HG03439 (cell line): ENCODE data around the gene TBC1D16.

Experiments used
- ATAC-seq: cut with Tn5 transposase; IDR thresholded peaks from one replicate; pipeline ENCODE4 v1.9.1; 2021; ENCODE audit warnings: mild to moderate bottlenecking, moderate library complexity; ENCODE audit not compliant: unreplicated experiment

TBC1D16 gene

DNA sequence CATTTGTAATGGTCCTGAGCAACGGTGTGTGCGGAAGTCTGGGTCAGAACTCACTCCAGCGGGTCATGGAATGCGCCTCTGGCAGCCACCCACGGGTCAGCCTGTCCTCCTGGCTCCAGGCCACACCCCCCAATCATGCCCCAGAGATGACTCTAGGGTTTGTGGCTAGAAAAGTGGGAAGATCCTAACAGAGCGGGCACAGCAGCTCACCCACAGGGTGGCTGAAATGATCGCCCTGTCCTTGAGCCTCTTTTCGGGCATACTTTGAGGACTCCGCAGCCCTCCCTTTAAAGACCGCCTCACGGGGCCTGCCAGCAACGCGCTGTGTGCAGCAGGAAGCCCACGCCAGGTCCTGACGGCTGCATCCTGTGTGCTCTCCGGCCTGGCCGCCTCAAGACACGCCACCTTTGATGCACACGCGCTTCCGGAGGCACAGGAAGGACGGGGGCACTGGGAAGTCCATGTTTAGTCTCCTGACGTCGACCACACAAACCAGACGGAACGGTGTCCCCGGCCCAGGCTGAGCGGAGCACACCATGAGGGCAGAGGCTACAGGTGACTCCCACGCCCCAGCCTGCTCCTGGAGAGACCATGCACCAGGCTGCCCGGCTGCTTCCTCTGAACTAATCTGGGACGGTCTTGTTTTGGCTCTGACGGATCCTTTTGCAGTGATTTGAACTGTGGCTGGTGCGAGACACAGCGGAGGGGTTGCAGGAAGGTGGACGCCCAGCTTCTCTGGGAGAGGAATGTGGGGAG, 92.9 kb downstream of the TBC1D16 start:
- ATAC-seq, result no peak

DNA sequence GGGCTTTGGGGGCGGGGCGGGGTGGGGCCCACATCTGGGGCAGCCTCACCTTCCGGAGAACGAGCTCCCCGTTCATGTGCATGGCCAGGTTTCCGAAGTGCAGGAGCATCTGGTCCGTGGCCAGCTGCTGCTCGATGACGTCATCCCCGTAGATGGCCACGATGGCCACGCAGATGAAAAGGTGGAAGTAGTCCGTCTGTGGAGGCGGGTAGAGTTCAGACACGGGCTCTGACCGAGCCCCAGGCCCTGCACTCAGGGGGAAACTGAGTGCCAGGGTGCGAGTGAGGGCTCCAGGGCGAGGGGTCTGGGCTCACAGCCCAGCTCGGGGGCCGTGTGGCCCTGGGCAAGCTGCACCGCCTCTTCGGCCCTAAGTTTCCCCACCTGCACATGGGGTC, 93.7 kb downstream of the TBC1D16 start:
- ATAC-seq, result no peak

DNA sequence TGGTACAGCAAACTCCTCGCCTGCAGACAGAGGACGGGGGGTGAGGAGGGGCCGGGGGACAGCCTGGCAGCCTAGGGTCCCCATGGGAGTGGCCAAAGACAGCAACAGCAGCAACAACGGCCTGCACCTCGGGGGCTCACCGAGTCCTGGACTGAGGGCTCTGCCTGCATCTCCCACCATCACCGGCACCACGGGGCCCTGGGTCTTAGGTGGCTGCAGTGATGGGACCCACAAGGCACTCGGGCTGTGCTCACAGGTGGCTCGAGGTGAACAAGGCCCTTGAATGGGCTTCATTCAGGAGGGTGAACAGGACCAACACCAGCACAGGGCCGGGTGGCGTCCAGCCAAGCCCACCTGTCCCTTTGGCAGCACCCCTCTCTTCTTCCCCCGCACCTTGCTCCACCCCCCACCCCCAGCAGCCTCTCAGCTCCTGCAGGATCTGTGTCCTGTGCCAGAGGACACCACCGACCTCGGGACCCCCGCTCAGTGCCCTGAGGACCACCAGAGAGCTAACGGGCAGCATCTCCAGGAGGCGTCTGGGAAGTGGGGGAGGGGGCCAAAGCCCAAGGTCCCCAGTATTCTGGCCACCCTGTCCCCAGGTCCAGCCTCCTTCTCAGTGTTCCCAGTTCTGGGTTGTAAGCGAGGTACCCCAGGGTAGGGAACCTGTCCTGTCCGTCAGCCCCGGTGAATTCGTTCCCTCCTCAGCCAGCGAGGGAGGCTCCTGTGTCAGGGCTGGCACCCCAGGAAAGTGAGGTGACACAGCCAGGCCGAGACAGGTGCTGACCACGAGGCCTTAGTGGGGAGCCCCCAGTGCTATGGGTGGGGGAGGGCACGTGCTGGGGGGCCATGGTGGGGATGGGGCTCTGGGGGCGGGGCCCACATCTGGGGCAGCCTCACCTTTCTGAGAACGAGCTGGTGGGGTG, 94.3 kb downstream of the TBC1D16 start:
- ATAC-seq, result no peak

DNA sequence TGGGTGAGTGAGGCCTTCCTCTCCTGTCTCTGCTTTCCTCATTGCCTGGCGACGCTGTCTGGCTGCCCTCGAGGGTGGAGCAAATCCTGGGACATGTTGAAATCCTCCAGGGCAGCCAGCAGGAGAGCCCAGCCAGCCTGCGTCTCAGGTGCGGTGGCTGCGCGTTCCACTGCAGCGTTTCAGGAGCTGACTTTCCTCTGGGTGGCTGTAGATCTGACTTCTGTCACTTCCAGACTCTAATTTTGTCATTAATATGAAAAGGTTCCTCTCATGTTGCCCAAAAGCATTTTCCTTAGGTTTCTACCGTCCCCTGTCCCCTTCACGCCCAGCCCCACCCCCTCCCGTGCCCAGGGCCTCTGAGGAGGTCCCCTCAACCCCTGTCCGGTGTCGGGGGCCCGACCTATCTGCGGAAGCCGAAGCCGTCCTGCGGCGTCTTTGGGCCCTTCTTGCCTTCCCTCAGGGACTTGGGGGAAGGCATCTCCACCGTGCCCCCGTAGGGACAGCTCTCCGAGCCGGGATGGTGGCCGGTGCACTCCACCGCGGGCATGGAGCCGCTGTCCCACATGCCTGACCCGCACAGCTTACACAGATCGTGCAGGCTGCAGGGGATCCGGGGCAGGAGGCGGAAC, 95.1 kb downstream of the TBC1D16 start:
- ATAC-seq, result no peak

DNA sequence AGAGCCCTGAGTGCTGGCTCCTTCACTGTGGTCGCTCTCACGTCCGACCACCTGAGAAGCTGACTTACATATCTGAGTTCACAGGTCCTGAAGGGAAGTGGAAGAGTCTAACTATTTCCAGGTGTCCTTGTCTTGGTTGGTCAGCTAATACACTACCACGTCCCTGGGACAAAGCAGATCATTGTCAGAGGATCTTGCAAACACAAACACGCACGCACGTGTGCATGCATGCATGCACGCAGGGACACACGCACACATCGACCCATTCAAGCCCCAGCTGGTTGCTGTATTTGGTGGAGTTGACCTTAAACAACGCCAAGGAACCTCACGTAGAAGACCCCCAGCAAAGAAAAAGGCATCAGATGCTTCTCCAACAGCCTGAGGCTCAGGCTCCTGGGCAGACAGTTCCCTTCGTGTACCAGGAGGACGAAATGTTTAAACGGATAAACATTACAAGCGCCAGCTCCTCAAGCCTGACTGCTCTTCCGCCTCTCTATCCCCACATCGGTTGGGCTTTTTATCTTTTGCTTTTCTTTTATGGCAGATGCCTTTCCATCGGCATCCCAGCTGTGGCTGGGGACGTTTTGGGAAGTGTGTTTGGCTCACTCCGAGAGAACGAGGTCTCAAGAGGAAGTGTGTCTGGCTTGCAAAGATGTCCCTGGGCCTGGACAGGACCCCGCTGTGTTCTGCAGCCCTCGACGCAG, 95.8 kb downstream of the TBC1D16 start:
- ATAC-seq, result no peak

DNA sequence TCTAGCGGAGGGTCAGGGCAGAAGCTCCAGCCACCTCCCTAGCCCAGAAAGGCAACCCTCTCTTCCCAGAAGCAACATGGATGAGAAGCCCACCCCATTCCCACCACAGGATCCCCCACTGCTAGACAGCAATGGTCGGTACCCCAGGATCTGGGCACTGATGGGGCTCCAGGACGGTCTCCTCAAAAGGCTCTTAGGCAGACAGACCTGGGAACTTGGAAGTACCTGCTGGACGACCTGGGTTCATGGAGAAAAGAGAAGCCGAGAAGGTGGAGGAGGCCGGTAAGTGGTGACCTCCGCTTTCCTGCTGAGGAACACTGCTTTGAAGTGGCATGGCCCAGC, 96.6 kb downstream of the TBC1D16 start:
- ATAC-seq, result no peak

DNA sequence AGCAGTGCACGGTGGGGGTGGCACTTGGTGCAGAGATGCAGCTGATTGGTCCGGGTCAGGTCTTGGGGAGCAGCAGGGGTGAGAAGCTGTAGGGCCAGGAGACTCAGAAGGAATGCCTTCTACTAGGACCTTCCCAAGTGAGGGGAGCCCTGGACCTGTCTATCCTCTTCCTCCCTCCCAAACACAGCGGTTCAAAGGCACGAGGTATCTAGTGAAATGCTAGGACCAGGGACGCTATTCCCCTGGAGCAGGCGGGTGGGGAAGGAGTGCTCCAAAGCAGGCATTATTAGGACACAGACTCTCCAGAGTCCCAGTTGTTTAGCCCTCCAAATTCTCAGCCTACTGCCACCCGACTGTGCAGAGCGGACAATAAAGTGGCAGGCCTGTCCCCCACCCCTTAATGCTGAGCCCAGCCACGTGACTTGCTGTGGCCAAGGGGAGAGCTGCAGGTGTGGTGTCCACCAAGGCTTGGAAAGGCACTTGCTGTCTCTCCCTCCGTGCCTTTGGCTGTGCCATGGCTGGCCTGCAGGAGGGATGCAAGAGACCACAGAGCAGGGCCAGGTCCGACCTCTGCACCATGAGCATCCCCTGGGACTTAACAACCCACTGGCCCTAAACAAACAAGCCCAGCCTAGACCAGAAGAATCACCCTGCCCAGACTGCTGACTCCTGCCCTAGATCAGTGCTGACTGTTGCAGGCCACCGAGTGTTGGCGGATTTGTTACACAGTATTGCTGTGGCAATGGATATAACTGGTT, 97.2 kb downstream of the TBC1D16 start:
- no peak for ATAC-seq

DNA sequence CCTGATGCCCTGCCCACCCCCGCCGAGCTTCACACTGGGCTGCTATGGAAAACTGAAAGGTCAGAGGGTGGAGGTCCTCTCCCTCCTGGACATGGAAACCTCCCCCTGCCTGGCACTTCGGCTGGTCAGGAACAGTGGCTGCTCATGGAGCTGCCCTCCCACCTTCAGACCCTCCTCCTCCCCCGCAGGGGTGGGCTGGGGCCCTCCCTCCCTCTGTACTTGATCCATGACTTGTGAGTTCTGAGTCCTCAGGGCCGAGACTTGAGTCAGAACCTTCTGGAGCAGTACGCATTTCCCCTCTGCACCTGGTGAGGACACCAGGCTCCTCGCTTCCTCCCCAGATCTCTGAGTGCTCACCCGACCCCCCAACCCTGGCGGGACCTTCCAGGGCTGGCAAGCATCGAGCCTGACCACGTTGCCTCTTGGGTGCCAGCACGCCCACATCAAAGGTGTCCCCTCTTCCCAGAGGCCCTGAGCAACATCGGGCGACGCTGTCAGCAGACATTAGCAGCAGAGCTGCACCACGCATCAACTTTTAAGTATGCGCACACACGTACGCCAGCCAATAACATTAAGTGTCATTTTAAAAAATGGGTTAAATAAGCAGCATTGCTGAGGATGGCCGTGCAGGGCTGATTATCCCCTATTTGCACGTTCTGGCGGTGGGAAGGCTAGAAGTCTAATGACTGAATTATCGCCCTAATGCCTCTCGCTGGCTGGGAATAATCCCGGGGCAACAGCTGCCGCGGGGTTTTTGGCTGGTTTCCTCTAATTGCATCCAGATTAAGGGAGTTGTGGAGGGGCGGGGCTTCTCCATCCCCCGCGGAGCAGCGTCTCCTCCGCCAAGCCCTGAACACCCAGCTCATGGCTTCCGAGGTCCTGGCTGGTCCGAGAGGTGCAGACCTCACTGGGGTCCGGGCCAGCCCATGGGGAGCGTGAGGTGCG, 98.0 kb downstream of the TBC1D16 start:
- ATAC-seq, result no peak

DNA sequence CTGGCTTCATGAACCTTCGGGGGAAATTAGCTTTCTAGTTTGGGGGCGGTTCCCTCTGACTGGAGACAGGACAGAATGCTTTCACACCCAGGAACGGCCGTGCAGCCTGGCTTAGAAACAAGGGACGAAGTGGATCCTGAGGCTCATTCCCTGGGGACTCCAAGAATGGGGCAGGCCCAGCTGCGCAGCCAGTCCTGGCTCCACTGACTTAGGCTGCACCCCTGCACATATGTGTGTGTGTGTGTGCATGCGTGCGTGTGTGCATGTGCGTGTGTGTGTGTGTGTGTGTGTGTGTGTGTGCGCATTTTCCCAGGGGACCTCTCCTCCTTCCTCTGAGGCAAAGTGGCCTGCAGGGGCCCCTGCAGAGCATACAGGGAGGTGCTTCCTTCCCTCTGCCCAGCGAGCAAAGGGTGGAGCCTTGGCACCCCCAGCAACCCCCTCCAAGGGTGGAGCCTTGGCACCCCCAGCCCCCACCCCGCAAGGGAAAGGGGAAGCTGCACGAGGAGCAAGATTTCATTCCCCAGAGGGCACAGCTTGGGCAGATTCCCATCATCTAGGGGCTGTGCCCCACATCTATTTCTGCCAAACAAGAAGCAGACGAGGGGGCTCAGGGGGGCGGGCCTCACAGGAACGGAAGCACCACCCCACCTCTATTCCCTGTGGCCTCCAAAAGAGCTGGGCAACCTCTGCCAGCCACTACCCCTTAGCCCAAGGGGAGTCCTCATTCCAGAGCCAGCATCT, 98.9 kb downstream of the TBC1D16 start:
- ATAC-seq, result no peak

DNA sequence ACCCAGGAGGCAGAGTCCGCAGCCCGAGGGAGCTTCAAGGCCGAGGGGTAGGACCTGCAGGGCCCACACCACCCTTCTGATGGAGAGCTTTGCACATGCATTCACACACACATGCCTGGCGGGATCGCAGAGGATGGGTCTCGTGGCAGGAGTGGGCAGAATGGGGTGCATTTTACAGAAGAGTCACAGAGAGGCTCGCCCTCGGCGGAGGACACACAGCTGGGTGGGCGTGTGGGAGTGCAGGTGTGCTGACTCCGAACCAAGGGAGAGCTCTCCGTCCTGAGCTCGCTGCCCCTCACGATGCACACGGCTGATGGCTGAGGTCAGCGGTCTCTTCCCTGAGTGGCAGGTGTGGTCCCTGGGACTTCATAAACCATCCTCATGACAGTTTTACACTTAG, 99.6 kb downstream of the TBC1D16 start:
- ATAC-seq, result no peak

DNA sequence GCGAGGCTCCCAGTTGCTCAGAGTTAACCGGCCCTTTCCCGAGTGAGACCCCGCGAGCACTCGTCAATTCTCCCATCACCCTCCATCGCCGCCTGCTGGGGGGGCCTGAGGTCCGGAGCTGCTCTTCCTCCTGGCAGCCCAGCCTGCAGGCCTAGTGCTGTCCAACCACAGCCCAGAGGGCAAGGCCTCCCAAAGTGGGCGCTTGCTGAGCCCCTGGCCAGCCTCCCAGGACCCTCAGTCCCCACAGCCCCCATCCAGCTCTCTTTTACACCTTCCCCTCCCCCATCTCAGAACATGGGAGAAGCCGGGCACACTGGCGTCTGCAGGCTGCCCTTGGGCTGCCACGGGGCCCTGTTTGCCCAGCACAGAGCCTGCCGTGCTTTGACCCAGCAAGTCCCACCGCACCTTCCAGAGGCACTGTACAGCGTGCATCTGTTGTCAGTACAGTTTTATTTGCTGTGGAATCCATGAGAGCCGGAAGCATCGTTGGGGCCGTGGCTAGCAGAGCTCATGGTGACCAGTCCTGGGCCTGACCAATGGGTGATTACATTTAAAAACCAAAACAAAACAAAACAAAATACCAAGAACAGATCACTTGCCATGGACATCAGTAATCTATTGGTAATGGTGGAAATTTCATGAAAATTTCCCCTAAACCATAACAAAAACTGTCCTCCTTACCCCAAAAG, 100.3 kb downstream of the TBC1D16 start:
- no peak for ATAC-seq

DNA sequence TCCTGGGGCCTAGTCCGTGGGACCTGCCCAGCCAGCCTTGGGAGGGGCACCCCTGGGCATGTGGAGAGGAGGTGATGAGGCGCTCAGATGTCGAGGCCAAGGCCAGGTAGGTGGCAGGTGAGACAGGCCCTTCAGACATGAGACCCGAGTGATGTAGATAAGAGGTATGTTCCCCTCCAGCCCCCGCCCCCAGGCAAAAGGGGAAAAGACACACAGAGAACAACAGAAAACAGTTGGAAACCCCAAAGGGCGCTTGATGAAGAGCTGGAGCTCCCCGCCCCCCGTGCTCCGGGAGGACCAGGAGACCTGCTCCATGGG, 101.1 kb downstream of the TBC1D16 start:
- ATAC-seq, result no peak

DNA sequence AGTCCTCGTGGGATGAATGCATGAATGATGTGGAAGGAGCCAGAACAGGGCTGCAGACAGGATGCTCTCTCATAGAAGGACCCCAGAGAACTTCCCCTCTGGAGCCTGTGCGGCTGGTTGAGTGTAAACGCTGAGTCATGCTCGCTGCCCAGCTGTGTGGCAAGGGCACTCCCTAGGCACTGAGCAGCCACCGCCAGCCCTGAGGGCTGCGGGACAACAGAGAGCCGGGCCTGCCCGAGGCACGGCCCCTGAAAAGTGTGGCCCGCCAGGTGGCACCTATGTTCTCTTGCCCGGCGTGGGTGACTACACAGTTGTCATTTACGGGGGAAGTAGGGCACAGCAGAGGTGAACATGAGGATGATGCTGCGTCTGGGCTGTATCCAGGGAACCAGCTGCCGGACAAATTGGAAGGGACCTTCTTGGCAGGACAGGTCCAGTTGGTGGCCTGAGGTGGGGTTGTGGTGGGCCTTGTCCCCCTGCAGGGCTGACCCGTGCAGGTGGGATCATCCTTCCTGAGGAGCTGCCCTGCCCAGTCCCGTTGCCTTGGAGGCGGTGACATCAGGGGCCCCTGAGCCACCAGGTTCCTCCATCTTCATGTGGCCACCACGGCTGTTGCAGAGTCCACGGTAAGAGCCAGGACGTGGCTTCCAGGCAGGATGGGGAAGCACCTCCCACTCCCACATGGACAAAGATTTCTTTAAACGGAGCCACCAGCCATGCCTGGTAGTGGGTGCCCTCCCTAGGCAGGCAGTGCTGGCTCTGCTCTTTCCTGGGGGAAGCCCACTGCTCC, 101.6 kb downstream of the TBC1D16 start:
- ATAC-seq, result no peak

DNA sequence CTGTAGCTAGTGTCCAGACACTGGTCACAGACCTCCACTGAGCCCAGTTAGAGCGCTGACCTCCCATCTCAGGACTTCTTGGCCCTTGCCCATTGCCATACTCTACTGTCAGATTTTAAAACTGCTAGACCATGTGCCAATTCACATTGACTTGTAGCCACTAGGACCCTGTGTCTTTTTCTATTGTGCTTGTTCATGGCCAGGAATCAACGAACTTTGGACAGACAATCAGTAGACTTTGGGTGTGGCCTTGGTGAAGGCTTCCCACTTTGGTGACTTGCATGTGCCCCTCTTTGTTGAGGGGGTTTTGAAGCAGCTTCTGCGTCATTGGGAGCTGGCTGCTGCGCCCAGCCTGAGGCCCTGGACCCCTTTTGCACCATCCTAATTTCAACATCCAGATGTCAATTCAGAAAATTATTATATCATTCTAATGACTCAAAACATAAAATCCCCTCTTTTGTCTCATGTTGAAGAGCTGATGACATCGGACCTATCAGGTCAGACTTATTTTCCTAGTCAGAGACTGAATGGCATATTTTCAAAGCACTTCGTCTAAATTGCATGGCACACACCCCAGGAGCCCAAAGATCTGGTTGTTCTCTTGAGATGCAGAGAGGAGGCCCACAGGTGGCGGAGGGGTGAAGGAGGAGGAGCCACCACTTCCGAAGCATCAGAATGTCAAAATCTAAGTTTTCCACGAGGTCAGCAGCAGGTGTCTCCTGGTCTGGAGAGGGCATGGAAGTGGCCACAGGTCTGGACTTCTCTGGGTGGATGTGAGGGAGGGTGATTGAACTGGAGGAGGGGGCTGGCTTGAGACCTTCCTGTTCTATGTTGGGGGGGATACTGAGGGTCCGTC, 103.0 kb downstream of the TBC1D16 start:
- ATAC-seq, result no peak

DNA sequence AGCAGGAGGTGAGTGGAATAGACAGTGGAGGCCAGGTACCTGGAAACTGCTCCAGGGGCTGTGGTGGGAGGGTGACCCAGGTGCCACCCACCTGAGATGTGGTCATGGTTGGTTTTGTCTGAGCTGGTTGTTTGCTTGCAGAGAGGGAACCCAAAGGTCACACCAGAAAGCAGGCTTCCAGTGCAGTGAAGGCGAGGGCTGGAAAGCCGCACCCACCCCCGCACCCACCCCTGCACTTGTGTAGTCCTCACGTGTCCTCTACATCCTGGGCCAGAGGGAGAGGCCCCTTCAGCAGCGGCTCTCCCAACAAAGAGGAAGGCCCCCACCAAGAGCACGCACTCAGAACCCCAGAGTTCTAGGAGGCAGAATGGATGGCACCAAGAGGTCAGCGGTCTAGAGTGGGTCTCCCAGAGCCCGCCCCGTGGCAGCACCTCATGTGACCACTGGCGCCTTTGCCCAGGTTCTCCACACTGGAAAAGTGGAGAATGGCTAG, 103.8 kb downstream of the TBC1D16 start:
- no peak for ATAC-seq
